ENCODE data around the gene APBA2.

- no peak for TF ChIP-seq CTCF (IDR thresholded peaks at IDR 0.05)
- TF ChIP-seq POLR2A (IDR thresholded peaks at IDR 0.05) = no peak
- TF ChIP-seq EP300 (IDR thresholded peaks at IDR 0.05) = no peak
These were observed 126.3 kb downstream of the APBA2 start for GRCh38 chr15:29012097-29012496.

Data from tibial nerve (tissue), 4 donors.